HEK293 (cell line): ENCODE results near the gene GLG1.

Source experiments
- CTCF ChIA-PET: fragments of 350-600 bp; formaldehyde crosslinking; extraction: SDS; loops from one replicate; lab custom pipeline; 2021; ENCODE audit warnings: antibody characterized with exemption; lab: Yijun Ruan, JAX
- POLR2A ChIA-PET: fragments of 300-600 bp; formaldehyde crosslinking; extraction: SDS; loops from one replicate; lab custom pipeline; 2020; ENCODE audit warnings: antibody characterized with exemption, inconsistent platforms; lab: Yijun Ruan, JAX
- H3K27ac ChIP-seq: fragments of 200-500 bp; sonication (Bioruptor generic); 2 replicates; pipeline ENCODE4 v1.5.1; 2014; ENCODE audit warnings: low read depth, low read length, control low read depth, inconsistent platforms; ENCODE audit errors: extremely low read depth
- H3K36me3 ChIP-seq, 2 experiments: fragments of 200-500 bp in 1 of 2; sonication (Bioruptor generic) in 1 of 2; 1 replicate in 1 of 2; 2 replicates in 1 of 2; pipeline ENCODE4 v1.5.1; 2014 to 2017; ENCODE audit warnings: inconsistent platforms in 2 of 2, low read length in 2 of 2; ENCODE audit not compliant: control insufficient read depth in 2 of 2, insufficient read depth in 1 of 2
- H3K4me1 ChIP-seq: fragments of 200-500 bp; sonication (Bioruptor generic); 2 replicates; pipeline ENCODE4 v1.5.1; 2014; ENCODE audit warnings: mild to moderate bottlenecking, low read length, inconsistent platforms; ENCODE audit not compliant: control insufficient read depth, insufficient read depth
- H3K4me3 ChIP-seq: 2 replicates; pipeline ENCODE4 v1.5.1; 2011; ENCODE audit warnings: low read depth, mild to moderate bottlenecking, control low read depth, low read length, moderate library complexity
- H3K9me3 ChIP-seq: fragments of 200-500 bp; sonication (Bioruptor generic); 2 replicates; pipeline ENCODE4 v1.5.1; 2014; ENCODE audit warnings: low read depth, low read length, inconsistent platforms; ENCODE audit not compliant: control insufficient read depth, insufficient read depth
- BCL11A ChIP-seq: fragments of 450-650 bp; formaldehyde crosslinking; IDR thresholded peaks from 2 replicates; pipeline ENCODE4 v1.5.1; 2016; ENCODE audit warnings: low read depth, missing biosample characterization, missing genetic modification characterization
- GFI1B ChIP-seq: fragments of 450-650 bp; formaldehyde crosslinking; IDR thresholded peaks from 2 replicates; pipeline ENCODE4 v1.5.1; 2016; ENCODE audit warnings: missing biosample characterization, missing genetic modification characterization
- GLI2 ChIP-seq: fragments of 450-650 bp; formaldehyde crosslinking; IDR thresholded peaks from 2 replicates; pipeline ENCODE4; 2017; ENCODE audit warnings: missing biosample characterization, missing genetic modification characterization, low read depth, borderline replicate concordance
- HOXA7 ChIP-seq: sonication (generic); formaldehyde crosslinking; IDR thresholded peaks from 2 replicates; pipeline ENCODE4 v1.8.1; 2022; ENCODE audit warnings: missing genetic modification reagents, borderline replicate concordance
- SP2 ChIP-seq: fragments of 450-650 bp; formaldehyde crosslinking; IDR thresholded peaks from 2 replicates; pipeline ENCODE4 v1.5.1; 2016; ENCODE audit warnings: missing biosample characterization, missing genetic modification characterization
- ZBTB11 ChIP-seq: fragments of 450-650 bp; formaldehyde crosslinking; conservative IDR thresholded peaks from 2 replicates; pipeline ENCODE4 v1.5.1; 2016; ENCODE audit warnings: low read depth, missing biosample characterization, missing genetic modification characterization
- ZBTB49 ChIP-seq: fragments of 450-650 bp; formaldehyde crosslinking; IDR thresholded peaks from 2 replicates; pipeline ENCODE4 v1.5.1; 2016; ENCODE audit warnings: missing biosample characterization, missing genetic modification characterization, low read depth
- ZFHX2 ChIP-seq: fragments of 450-650 bp; formaldehyde crosslinking; conservative IDR thresholded peaks from 2 replicates; pipeline ENCODE4 v1.5.1; 2016; ENCODE audit warnings: missing biosample characterization, missing genetic modification characterization
- ZFP3 ChIP-seq: fragments of 450-650 bp; formaldehyde crosslinking; IDR thresholded peaks from 2 replicates; pipeline ENCODE4 v1.5.1; 2016; ENCODE audit warnings: low read depth, missing biosample characterization, missing genetic modification characterization
- ZNF132 ChIP-seq: fragments of 450-650 bp; formaldehyde crosslinking; IDR thresholded peaks from 2 replicates; pipeline ENCODE4 v1.5.1; 2017; ENCODE audit warnings: missing biosample characterization, missing genetic modification characterization, borderline replicate concordance
- ZNF266 ChIP-seq: fragments of 450-650 bp; formaldehyde crosslinking; IDR thresholded peaks from 2 replicates; pipeline ENCODE4 v1.5.1; 2016; ENCODE audit warnings: missing biosample characterization, missing genetic modification characterization, low read depth
- ZNF324 ChIP-seq: fragments of 450-650 bp; formaldehyde crosslinking; IDR thresholded peaks from 2 replicates; pipeline ENCODE4 v1.5.1; 2016; ENCODE audit warnings: missing biosample characterization, missing genetic modification characterization
- ZNF366 ChIP-seq: fragments of 450-650 bp; formaldehyde crosslinking; conservative IDR thresholded peaks from 2 replicates; pipeline ENCODE4 v1.5.1; 2016; ENCODE audit warnings: missing biosample characterization, missing genetic modification characterization
- ZNF391 ChIP-seq: fragments of 450-650 bp; formaldehyde crosslinking; IDR thresholded peaks from 2 replicates; pipeline ENCODE4 v1.5.1; 2016; ENCODE audit warnings: low read depth, missing biosample characterization, missing genetic modification characterization, borderline replicate concordance
- ZNF501 ChIP-seq: fragments of 450-650 bp; formaldehyde crosslinking; IDR thresholded peaks from 2 replicates; pipeline ENCODE4 v1.5.1; 2016; ENCODE audit warnings: missing biosample characterization, missing genetic modification characterization
- ZNF518A ChIP-seq: fragments of 450-650 bp; formaldehyde crosslinking; conservative IDR thresholded peaks from 2 replicates; pipeline ENCODE4 v1.5.1; 2016; ENCODE audit warnings: low read depth, missing biosample characterization, missing genetic modification characterization
- ZNF544 ChIP-seq: fragments of 450-650 bp; formaldehyde crosslinking; IDR thresholded peaks from 2 replicates; pipeline ENCODE4 v1.5.0; 2017; ENCODE audit warnings: missing biosample characterization, missing genetic modification characterization
- ZNF610 ChIP-seq: fragments of 450-650 bp; formaldehyde crosslinking; IDR thresholded peaks from 2 replicates; pipeline ENCODE4 v1.5.1; 2016; ENCODE audit warnings: missing biosample characterization, missing genetic modification characterization, borderline replicate concordance
- ZNF660 ChIP-seq: fragments of 450-650 bp; IDR thresholded peaks from 2 replicates; pipeline ENCODE4 v1.5.1; 2018; ENCODE audit warnings: missing biosample characterization, mild to moderate bottlenecking, missing genetic modification characterization
- ZNF704 ChIP-seq: fragments of 450-650 bp; formaldehyde crosslinking; IDR thresholded peaks from 2 replicates; pipeline ENCODE4 v1.5.1; 2016; ENCODE audit warnings: missing biosample characterization, missing genetic modification characterization

The GLG1 gene

GRCh38 chr16:74562117-74562516 lies 44.8 kb downstream of the GLG1 start (continued):
- no peak for TF ChIP-seq ZBTB49
- TF ChIP-seq ZNF501: no peak
- TF ChIP-seq HOXA7 (CRISPR knock-in tag): no peak
- no peak for TF ChIP-seq SP2 (tag by site-specific recombination)
- no peak for TF ChIP-seq GLI2
- TF ChIP-seq ZNF391 (tag by site-specific recombination): no peak
- no peak for TF ChIP-seq ZNF544 (tag by site-specific recombination)
- no peak for TF ChIP-seq ZNF518A (tag by site-specific recombination)

- Histone ChIP-seq H3K4me3 (no peak overlapping the region), H3K9me3 (no peaks in the 10 kb centered on the region), H3K36me3 (no peaks in the 10 kb centered on the region), H3K4me1 (no peaks in the 10 kb centered on the region; the same call in 1 of the 2 replicates), H3K27ac (no peak overlapping the region)
- CTCF ChIA-PET: no interaction called here
- POLR2A ChIA-PET: interaction anchor here (1.1 kb wide), 1 partner anchor 10 kb away, joined by 3 read pairs; no protein-coding TSS in a partner anchor
- TF ChIP-seq ZNF266: no peak
- no peak for TF ChIP-seq ZFHX2 (tag by site-specific recombination)
- TF ChIP-seq BCL11A (tag by site-specific recombination): no peak
- no peak for TF ChIP-seq GLI2
- no peak for TF ChIP-seq ZNF660 (tag by site-specific recombination)
- no peak for TF ChIP-seq ZBTB49
- TF ChIP-seq ZNF366: no peak
- no peak for TF ChIP-seq ZBTB11 (tag by site-specific recombination)
- no peak for TF ChIP-seq ZNF132 (tag by site-specific recombination)
- no peak for TF ChIP-seq ZNF324
- TF ChIP-seq ZNF704 (tag by site-specific recombination): no peak
- TF ChIP-seq ZNF544 (tag by site-specific recombination): no peak
- no peak for TF ChIP-seq ZNF610 (tag by site-specific recombination)
- no peak for TF ChIP-seq ZFP3
- TF ChIP-seq GFI1B (tag by site-specific recombination): no peak
Measured at GRCh38 chr16:74561626-74562025, 45.3 kb downstream of the GLG1 start.
